Renal cortical epithelial cell (primary cell): ENCODE data around the gene CCDC138. TPM values are rescaled to one million over a fixed set of nuclear protein-coding genes. Genes with fewer than 3 reads are reported as not detected.

ENCODE experiments used
- DNase-seq: peaks from one replicate; pipeline ENCODE4 v3.0.0-alpha.2; 2011; ENCODE audit warnings: low read depth
- total RNA-seq: library from RNA; depleted of rRNA; stranded (reverse); fragments of >200 nt; gene quantifications from 2 replicates; pipeline ENCODE4 v1.2.3, GENCODE V29; 2014

Gene CCDC138
- total RNA-seq, 1 donor from 2014 or later = 6.4 TPM

- DNase-seq = no peak
These were observed 131.7 kb downstream of the CCDC138 start for GRCh38 chr2:108918156-108918874.

DNA sequence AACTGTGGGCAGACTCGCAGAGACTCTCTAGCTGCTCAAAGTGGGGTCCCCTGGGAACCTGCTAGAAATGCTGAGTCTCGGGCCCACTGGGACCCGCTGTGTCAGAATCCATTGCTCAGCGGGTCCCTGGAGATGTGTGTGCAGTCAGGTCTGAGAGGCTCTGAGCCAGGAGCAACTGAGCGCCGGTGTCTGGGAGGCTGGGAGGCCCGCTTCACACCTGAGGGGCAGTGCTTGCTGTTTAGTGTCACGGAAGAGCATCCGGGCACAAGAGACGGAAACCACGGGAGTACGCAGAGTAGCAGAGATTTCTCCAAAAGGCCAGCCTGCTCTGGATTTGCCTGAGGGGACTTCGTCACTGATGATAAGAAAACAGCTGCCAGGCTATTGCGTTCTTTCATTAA lies 132.4 kb downstream of the CCDC138 start:
- no peak for DNase-seq

DNA sequence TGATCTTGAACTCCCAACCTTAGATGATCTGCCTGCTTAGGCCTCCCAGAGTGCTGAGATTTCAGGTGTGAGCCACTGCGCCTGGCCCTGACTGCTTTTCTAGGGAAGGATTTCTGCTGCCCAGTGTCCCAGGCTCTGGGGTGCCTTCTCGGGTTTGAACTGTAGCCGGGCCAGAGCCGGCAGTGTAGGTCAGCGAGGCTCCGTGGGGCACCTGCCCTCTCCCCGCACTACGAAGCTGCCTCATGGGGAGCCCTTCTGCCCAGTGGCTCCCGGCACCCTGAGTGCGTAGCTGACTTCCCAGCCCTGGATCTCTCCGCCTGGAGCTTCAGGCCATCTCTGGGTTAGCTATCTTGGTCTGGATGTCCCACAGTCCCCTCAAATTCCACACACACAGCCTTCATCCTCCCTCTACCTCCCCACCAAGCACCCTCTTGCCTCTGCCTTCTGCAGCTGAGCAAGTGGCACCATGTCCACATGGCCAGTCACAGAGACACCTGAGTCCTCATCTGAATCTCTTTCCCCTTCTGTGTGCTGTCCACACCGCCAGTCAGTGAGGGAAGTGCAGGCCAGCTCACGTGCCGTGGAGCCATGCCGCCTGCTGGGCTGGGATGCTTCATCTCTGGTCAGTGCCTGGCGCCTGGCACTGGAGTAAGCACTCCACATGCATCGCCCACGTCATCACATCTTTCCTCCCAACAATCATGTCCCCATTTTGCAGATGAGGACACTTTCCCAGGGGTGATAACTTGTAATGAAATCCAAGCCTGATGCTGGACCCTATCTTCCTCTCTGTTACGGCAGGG lies 133.2 kb downstream of the CCDC138 start:
- no peak for DNase-seq

GRCh38 chr2:108920686-108921085 lies 134.1 kb downstream of the CCDC138 start:
- no peak for DNase-seq

DNA sequence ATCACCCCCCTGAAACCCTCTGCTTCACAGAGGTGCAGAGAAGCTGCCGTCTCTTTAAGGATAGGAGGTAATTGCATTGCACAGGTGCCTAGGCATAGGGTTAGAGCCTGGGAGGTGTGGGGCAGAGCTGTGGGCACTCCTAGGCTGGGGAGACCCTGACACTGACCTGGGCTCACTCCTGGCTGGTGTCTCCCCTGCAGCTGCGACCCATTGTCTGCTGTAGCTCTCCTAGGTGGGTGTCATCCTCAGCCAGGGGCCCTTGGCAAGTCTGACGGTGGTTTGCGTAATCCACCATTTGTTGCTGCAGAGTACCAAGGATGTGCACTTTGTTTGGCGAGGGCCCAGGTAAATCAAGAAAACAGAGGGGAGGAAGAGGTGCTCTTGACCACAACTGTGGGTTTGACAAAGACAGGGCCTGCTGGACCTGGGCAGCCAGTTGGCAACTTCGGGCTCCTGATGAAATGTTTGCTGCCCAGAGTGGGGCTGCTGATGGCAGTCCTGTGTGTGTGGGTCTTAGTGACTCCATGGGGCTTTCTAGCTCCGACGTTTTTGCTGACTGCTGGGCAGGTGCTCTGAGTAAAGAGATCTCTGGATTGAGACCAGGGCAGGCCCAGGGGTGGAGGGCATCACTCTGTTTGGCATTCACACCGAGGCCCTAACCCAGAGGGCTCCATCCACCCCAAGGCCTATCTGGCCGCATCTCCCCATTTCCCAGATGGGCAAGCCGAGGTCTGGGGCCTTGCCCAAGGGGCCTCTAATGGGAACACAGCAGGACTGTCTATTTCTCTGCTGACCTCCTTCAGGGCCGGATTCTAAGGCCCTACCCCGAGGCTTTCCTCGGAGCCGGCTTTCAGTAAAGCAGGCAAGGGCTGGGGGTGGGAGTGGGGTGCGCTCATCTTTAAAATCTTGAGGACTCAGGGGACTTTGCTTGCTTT lies 134.8 kb downstream of the CCDC138 start:
- no peak for DNase-seq

GRCh38 chr2:108922141-108922915 lies 135.8 kb downstream of the CCDC138 start:
- DNase-seq = peak; percentile 17

- peak; percentile 13 for DNase-seq
These were observed 136.6 kb downstream of the CCDC138 start for GRCh38 chr2:108923019-108923700.

DNA sequence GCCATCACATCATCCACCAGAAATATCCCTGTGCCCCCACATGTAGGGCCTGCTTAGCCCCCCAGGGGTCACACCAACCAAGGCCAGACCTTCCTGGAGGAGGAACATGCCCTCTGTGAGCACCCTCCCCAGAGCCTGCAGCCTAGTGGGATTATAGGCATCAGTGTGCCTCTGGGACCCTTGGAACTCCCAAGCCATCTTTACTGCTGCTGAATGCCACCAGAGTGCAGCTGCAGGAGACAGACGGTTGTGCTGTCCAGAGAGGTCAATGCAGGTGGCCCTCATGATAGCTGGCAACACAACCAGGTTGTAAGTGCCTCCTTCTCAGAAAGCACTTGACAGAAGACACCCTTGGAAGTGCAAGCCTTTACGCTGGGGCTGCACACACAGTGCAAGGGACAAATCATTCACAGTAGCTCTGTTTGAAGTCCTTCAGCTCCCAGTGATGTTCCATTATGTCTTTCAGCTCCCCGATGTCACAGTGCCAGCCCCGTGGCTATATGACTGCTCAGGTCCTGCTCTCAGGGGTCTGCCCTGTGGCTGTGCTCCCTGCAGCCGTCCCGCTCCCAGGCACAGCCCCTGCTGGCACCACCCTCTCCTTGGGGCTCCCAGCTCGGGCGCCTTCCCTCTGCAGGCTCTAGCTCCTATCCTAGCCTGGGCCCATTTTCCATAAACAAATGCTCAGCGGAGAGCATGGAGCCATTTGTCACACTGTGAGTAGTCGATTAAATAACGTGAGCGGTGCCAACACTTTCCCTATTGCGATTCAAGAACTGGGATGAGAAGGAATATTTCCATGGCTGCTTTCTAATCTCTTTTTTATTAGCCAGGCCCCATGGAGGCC lies 137.4 kb downstream of the CCDC138 start:
- no peak for DNase-seq

DNA sequence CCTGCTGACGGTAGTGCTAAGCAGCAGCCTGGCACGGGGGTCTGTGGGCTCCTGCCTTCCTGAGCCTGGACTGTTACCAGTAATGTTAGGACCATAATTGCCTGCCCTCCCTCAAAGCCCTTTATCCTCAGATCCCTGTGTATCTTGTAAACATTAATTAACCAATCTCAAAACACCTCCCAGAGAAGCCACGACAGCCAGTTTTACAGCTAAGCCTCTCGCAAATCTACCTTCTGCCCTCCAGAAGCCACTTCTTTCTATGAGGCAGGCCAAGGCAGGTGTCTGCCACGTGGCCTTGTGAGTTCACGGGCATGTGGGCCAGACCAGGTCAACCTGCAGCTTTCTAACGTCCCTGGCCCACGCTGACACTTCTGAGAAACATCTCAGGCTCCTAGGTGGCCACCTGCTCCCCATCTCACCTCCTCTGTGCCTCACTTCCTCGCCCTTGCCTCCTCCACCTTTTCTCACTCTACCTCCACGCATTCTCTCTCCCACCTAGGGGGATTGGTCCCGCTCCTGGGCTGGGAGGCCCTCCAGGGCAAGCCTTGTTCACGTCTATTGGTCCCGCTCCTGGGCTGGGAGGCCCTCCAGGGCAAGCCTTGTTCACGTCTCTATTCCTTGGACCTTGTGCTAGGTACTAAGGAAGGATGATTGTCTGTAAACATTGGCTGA lies 138.1 kb downstream of the CCDC138 start:
- DNase-seq = no peak

DNA sequence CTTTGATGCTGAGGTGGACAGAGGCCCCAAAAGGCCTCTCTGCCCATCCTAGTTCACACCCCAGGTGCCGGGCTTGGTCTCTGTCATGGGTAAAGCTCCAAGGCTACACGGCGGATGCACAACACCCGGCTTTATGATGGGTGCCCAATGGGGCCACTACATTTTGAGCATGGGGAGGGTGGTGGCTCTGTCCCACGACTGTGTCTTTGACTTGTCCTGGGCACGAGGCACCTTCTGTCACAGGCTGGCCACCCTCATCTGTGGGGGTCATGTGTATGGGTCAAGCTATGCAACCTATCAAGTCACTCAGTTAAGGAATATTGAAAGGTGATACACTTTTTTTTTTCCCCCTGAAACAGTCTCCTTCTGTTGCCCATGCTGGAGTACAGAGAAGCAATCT lies 138.7 kb downstream of the CCDC138 start:
- DNase-seq = no peak

- no peak for DNase-seq
These were observed 139.2 kb downstream of the CCDC138 start for GRCh38 chr2:108925735-108926134.

Other genes with a start within 250 kb of the CCDC138 start
- 74.8 and 112 TPM in 2 replicates for gene RANBP2, start 67.3 kb upstream of the CCDC138 start, total RNA-seq
- 0.05 and 1.6 TPM in 2 replicates for gene EDAR, start 202.4 kb downstream of the CCDC138 start, total RNA-seq